Medulla oblongata (tissue), 1 donor: Measurements from ENCODE around the gene ALDOA.
A peak's percentile ranks its signal among the peaks of the same experiment; 100 is the strongest.
"Not testable (repeated sequence)": the region's sequence is repeated elsewhere in the genome, so short reads cannot be mapped to it uniquely, and the experiment has no call there.

Experiments
- DNase-seq: peaks from one replicate; pipeline ENCODE4 v3.0.0-alpha.2; 2015; ENCODE audit errors: extremely low spot score

The ALDOA gene

DNA sequence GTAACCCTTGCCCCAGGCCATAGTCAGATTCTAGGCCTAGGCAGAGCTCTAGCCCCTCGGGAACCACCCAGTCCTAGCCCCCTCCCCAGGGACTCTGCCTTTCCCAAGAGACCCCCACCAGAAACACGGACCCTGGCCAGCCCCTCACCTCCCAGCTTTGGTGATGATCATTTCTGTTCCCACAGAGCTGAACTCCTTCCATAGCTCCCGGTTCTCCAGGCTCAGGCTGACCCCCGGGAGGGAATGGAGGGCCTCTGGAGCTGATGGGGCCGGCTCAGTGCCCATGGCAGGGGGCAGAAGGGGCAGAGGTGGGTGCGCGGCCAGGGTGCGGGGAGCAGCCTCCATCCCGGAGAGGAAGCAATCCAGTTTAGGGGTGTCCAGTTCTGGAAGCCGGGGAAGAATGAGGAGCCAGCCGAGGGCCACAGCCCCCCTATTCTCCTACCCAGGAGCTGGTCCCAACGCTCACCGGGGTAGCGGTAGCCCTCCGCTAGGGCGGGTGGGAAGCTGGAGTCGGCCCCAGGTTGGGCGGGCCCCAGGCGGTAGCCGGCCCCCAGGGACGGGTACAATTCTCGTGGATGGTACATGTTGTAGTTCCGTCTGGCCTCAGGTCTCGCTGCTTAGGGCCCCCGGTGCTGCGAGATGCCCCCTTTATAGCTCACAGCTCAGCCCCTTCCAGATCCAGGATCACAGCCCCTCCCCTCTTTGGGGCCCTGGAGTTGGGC lies 25.2 kb downstream of the ALDOA start:
- no peak for DNase-seq

DNA sequence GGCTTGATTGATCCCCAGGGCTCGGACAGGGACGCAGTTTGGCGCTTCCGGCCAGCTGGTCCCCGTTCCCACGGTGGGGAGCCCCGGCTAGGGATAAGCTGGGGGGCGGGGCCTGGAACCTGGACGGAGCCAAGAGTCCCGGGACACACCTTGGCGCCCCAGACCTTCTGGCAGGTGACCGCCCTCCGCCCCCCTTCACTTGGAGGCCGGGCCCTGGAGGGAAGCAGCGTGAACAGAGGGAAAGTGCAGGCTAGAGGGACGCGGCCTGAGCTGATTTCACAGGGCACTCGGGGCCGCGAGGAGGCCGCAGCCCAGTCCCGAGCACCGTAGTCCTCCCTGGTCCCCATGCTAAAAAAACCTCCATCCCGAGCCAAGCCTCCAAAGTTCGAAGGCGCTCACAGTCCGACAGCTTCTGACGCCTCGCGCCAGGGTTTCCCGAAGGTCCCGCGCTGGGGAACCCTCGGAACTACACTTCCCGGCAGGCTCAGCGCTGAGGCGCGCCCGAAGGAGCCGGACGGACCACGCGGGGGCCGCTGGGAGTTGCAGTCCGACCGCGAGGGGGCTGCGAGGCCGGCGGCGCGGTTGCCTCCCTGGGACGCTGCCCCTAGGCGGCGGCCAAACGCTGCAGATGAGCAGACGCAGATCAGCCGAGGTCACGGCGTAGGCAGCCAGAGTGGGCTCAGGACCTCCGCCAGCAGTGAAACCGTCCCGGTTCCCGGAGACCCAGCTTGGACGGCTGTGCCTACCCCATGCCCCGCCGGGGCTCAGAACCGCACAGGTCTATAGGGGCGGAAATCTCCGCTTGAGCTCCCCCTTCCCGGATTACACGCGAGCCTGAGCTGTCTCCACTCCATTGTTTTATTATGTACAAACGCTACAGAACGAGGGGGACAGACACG lies 26.2 kb downstream of the ALDOA start, which contains the start of gene TBX6:
TSS of gene TBX6 (minus strand) at position 451 of the 899 bp plus-strand sequence. CDS start 731 bp downstream, outside the sequence.
- peak; percentile 96 for DNase-seq

GRCh38 chr16:30092373-30093010 lies 26.9 kb downstream of the ALDOA start:
- peak; percentile 90 for DNase-seq

DNA sequence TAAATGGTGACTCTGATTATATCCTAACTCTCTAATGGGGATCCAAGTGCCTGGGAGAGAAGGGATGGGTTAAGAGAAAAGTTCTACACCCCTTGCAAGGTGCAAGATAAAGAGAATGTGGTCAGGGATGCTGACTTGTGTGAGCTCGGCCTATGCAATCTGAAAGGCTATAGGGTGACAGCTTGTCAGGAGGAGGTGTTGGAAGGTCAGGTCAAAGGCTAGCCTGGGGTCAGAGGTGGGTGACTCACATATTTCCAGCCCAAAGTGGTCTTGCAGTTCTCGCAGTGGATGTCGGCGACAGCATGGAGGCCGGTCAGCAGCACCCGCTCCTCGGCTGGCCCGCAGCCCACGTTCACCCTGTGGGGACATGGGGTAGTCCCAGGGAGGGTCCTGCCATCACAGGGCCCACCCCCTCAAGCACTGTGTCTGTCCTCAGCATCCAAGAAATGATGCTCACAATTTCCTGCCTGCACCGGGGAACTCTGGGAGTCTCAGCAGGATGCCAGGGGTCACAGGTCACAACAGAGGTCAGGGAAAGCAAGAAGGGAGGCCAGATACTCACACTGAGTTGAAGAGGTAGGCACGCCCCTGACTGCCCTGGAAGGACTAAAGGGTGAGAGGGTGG lies 29.1 kb downstream of the ALDOA start:
- no peak for DNase-seq

- DNase-seq = no peak
Observed at GRCh38 chr16:30095166-30096078, 29.9 kb downstream of the ALDOA start.

DNA sequence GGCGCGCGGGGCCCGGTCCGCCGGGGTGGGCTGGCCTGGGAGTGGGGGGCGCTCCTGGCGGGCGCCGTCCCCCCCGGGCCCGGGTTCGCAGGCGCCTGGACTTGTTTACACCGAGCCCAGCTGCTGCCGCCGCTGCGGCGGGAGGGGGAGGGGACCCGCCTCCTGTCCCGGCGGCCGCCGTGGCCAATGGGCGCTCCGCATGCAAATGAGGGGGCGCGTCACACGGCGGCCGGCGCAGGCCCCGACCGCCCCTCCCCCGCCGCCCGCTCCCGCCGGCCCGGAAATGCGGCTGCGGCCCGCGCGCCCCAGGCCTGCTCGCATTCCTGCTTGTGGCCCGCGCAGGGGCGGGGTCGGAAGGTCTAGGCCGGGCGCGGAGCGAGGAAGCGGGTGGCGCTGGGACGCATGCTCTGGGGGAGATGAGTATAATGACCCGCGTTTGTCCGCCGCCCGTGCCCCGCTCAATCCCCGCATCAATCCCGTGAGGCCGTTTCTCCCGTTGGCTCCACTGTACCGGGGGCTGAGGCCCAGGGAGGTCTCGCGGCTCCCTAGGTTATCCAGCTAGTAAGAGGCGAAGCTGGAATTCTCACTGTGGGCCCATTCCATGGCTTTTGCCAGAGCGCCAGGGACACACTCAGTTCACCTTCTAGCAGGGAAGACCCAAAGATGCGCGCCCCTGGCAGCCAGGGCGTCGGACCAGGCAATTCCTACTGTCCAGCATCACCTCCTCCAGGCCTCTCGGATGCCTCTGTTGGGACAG lies 30.7 kb downstream of the ALDOA start, which contains the start of gene YPEL3:
TSS of gene YPEL3 (minus strand) at position 109 of the 757 bp plus-strand sequence. CDS start 731 bp downstream, outside the sequence.
- DNase-seq = peak; percentile 93

DNA sequence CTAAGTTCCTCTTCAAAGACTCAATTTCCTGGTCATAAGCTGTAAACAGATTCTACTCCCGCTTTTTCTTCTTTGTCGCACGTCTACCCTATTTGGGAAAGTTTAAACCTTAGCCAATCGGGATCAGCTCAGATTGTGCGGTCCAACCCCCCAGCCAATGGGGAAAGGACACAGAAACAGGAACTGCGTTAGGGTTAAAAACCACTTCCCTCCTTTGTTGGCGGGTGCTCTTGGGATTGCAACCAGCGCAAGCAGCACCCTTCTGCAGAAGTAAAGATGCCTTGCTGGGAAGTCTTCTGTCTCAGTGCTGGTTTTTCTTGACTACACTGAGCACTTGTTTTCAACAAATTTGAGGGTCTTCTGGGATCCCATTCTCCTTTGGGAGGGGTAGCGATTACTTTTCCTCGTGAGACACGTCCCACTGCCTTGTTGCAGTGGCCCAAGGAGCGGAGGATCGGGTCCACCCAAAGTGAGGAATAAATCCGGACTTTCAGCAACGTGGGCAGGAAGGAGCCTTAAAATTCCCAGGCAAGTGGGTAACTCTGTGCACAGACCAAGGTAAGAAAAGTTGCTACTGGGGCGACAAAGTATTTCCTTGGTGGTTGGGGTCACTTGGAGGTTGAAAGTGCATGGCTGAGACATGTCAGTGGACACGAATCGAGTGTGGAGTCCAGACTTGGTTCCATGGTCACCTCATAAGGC lies 31.5 kb downstream of the ALDOA start:
- DNase-seq = no peak

DNA sequence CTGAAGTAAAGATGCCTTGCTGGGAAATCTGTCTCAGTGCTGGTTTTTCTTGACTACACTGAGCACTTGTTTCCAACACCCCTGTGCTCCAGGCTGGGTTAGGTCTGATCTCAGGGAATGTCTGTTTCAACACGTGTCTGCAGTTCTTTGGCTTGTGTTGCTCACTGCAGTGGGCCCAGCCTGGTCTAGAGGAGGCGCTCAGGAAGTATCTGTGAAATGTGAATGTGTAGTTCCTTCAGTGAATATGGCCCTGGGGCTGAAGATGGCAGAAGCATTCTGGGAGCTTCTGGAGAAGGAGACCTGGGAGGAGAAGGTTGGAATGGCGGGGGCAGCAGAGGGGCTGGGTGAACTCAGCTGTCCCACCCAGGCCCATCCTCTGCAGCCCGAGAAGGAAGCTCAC lies 38.5 kb downstream of the ALDOA start:
- no peak for DNase-seq

DNA sequence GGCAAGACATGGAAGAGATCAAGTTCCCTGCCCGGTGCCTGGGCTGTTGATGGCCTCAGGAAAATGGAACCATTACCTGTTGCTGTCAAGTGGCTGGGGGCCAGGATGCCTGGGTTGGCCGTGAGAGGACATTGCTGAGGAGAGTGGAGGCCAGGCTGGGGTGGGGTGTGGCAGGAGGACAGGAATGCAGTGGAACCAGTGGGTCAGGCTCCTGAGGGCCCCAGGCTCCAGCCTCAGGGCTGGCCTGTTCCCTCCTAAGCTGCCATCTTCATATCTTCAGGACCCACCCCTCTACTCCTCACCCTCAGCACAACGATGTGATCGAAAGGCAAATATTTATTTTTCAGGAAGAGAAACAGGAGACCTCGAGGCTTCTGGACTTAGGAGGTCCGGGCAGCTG lies 38.9 kb downstream of the ALDOA start:
- DNase-seq = no peak

DNA sequence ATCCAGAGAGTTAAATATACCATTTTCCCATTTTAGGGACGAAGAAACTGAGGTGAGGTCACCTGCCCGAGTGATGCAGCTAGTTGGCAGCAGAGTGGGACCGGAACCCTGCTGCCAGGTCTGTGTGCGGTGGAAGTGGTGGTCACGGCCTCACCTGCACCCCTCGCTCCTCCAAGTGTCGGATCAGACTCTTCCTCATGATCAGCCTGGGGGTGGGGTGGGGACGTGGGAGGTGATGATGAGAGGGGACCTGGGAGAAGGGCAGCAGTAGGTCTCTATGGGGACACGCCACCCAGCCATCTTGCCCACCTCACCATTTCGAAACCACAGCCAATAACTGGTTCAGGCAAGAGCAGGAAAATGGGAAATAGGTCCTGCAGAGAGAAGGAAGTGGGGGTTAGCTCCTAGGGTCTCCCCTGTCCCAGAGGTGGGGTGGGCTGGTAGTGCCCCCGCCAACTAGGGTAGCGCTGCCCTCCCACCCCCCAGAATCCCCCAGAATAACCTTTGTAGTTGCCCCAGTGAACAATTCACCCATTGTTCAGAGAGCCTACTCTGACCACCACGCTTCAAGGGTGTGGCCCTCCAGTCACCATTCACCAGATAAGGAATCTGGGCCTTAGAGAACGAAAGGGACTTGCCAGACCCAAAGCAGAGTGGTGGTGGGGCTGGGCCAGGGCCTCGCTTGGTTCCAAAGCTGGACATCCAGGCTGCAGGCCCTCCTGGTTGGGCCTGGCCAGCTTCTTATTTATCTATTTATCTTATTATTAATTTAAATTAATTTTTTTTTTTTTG lies 42.7 kb downstream of the ALDOA start:
- DNase-seq = no peak

DNA sequence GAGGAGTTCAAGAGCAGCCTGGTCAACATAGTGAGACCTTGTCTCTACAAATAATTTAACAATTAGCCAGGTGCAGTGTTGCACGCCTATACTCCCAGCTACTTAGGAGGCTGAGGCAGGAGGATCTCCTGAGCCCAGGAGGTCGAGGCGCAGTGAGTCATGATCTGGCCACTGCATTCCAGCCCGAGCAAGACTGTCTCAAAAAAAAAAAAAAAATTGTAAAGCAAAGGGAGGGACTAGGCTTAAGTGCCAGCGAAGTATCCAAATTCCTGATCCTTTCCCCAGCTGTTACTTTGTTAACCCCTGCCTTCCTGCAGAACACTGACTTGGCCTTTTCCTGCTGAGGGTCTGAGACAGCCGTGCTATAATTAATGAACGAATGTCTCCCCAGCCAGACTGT lies 45.1 kb downstream of the ALDOA start:
- no peak for DNase-seq

DNA sequence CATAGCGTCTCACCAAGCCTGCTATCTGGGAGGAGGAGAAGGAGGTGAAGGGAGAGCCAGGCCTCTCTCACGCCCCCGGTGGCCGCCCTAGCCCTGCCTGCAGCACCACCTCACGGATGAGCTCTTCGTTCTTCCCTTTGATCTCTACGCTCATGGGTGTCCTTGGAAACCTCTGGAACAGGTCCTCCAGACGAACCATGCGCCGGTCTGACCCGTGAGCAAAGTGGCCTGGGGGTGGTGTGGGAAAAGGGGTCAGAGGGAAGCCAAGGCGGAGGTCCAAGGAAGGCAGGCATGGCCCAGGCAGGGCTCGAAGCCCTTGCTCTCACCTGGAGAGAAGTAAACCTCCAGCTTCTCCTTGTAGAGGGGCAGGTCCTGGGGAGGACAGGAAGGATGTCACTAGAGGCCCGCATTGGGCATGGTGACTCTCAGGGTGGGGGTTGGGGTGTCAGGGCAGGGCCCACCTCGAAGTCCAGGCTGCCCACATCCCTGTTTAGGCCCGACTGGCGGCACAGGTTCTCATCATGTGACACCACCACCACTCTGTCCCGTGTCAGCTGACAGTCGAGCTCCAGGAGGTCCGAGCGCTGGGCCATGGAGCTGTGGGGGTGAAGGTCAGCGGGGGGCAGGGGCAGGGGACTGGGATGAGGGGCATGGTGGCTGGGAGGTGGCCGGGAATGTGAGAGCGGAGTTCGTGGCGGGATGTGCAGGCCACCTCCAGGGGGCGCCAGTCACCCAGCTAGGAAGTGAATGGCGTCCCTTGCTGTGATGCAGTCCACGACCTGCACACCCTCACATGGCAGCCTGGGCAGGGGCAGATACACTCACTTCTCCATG lies 46.9 kb downstream of the ALDOA start:
- DNase-seq = no peak

- DNase-seq = no peak
Observed at GRCh38 chr16:30113031-30113710, 47.6 kb downstream of the ALDOA start, which contains the start of gene GDPD3. Gene GDPD3, minus strand, starts transcription at chr16:30113537. Its CDS starts 59 bp downstream, at chr16:30113478.

GRCh38 chr16:30113711-30114333 lies 48.3 kb downstream of the ALDOA start:
- no peak for DNase-seq

DNA sequence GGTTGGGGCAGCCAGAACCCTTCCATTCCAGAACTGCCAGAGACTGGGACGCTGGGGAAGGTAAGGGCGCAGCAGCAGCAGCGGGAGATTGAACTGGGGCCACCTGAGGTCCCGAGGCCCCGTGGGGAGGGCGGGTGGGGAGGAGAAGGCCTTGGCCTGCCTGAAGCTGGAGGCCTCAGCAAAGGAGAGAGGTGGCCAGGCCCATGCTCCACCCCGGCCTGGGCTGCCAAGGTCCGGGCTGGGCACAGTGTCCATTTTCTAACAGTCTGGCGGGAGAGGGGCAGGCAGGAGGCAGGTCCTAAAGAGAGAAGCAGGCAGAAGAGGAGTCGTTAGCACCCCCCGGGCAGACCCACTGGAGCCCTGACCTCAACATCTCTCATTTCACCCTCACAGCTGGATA lies 48.9 kb downstream of the ALDOA start:
- DNase-seq = peak; percentile 33

- not testable (repeated sequence) for DNase-seq
Observed at GRCh38 chr16:30114833-30115232, 49.3 kb downstream of the ALDOA start.
